Inferior parietal cortex (tissue), 1 donor: ENCODE measurements around the gene FCHO1.
"Not testable (repeated sequence)": the region's sequence is repeated elsewhere in the genome, so short reads cannot be mapped to it uniquely, and the experiment has no call there.

ENCODE experiments used
- DNase-seq: peaks from one replicate; pipeline ENCODE4 v3.0.0-alpha.2; 2016; ENCODE audit errors: extremely low spot score

FCHO1 gene

DNA sequence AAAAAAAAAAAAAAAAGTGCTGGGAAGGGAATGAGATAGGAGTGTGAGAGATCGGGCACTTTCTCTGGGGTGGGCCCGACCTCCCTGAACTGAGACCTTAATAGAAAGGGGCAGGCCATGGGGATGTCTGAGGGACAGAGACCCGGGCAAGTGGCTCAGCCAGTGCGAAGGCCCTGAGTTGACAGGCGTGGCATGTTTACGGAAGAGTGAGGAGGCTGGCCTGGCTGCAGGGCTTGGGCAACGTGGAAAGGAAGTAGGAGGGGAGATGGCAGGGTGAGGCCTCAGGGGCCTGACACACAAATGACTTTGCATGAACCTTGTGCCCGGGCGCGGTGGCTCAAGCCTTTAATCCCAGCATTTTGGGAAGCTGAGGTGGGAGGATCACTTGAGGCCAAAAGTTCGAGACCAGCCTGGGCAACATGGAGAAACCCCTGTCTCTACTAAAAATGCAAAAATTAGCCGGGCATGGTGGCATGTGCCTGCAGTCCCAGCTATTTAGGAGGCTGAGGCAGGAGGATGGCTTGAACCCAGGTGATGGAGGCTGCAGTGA lies 13.9 kb downstream of the FCHO1 start:
- DNase-seq = no peak

DNA sequence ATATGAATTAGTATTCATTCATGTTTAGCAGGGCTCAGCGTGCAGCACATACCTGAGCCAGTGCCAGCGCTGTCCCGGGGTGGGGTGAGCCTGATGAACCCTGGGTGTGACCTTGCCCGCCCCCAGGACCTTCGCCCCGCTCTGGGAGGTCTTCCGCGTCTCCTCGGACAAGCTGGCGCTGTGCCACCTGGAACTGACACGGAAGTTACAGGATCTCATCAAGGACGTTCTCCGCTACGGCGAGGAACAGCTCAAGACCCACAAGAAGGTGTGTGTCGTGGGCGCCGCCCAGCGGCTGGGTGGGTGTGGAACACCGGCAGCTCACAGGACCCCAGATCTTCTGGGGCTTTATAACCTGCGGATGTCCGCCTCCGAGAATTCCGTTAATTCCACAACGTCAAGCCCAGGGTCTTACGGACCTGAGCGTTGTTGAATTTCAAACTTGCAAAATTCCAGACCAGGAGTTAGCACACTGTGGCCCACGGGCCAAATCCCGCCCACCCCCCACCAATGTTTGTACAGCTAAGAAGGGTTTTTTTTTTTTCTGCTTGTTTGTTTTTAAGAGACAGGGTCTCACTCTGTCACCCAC lies 15.4 kb downstream of the FCHO1 start:
- DNase-seq = no peak

DNA sequence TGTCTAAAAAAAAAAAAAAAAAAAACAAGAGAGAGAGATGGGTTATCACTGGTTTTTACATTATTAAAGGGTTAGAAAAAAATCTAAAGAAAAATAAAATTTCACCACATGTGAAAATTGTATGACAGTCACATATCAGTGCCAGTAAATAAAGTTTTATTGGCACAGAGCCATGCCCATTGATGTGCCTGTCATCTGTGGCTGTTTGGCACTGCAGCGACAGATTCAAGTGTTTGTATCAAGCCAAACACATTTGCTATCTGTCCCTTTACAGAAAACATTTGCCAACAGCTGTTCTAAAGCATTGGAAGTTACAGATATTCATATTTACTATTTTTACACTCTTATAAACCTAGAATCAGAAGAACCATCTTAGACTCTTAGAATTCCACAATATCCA lies 16.3 kb downstream of the FCHO1 start:
- DNase-seq = no peak

DNA sequence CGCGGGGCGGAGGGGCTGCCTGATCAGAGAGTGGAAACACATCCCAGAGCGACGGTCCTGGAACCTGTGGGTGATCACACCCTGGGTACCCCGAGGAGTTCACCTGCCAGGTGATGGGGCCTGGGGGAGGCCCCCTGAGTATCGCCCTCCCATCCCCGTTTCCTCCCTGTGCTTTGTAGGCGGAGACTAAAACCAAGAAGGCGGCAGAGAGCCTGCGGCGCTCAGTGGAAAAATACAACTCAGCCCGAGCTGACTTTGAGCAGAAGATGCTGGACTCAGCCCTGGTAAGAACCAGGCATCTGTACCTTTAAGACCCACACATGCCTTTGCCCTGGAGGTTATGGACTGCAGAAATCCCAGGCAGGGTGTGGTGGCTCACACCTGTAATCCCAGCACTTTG lies 19.3 kb downstream of the FCHO1 start:
- DNase-seq = no peak

DNA sequence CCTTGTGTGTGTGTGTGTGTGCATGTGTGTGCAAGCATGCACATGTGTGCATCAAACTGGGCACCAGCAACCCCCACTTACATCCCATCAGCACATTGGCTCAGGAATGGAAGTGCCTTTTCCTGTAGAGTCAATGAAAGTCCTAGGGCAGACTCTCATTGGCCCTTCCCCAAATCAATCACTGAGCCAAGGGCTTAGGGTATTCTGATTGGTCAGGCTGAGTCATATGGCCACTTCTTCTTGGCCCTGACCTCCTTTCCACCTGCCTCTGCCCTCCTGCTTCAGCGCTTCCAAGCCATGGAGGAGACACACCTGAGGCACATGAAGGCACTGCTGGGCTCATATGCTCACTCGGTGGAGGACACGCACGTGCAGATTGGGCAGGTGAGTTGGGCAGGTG lies 20.9 kb downstream of the FCHO1 start:
- DNase-seq = no peak

DNA sequence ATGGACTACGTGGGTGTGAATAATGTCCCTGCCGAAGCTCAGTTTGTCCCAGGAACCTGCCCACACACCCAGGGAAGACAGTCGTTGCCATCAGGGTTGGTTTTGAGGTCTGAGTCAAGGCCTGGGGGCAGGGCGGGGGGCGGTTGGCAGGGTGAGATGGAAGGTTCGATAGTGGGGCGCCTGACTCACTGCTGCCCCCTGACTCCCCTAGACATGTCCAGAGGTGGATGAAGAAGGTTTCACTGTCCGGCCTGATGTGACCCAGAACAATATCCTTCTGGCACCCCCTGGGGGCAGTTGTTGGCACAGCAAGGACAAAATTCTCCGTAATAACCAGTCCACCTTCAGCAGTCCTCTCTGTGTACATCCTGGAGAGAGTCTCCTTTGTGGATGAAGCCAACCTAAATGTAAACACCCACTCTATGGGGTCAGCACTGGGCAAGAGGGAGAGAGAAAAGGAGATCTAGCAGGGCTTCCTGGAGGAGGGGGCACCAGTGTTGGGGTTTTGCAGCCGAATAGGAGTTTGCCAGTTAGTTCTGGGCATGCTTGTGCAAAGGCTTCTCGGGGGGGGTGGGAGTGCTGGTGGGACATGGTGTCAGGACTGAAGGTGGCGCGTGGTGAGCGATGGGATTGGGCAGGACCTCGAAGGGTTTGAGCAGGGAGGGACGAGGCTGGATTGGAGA lies 24.1 kb downstream of the FCHO1 start:
- peak; percentile 44 for DNase-seq

DNA sequence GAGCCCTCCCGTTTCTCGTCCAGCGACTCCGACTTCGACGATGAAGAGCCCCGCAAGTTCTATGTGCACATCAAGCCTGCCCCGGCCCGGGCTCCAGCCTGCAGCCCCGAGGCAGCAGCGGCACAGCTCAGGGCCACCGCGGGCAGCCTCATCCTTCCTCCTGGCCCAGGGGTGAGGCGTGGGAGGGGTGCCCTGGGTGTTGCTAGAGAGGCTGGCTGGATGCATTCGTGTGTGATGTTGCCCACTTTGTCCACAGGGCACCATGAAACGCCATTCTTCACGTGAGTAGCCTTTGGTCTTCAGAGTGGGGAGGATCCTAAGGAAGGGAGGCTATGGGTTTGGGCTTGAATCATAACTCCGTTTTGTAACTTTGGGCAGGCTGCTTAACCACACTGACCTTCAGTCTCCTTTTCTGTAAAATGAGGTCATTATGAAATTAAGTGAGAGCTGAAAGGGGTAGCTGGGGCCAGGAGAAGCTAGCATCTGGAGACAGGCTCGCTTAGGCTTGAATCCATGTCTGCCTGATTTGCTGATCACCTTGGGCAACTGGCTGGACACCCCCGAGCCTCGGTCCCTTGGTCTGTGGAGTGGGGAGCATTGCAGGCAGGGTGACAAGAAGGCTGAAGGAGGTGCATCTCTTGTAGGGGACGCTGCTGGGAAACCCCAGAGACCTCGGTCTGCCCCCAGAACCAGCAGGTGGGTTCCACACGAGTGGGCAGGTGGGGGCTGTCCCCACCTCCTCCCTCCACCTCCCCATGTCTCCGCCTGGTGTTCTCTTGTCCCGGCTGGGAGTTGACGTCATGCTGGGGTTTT lies 24.9 kb downstream of the FCHO1 start:
- DNase-seq = no peak

DNA sequence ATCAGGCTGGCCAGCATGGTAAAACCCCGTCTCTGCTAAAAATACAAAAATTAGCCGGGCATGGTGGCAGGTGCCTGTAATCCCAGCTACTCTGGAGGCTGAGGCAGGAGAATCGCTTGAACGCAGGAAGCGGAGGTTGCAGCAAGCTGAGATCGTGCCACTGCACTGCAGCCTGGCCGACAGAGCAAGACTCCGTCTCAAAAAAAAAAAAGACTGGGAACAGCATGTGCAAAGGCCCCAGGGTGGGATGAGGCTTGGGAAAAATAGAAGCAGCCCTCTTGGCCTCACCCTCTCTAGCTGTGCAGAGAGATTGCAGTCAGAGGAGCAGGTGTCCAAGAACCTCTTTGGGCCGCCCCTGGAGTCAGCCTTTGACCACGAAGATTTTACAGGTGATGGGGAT lies 26.6 kb downstream of the FCHO1 start:
- DNase-seq = not testable (repeated sequence)

DNA sequence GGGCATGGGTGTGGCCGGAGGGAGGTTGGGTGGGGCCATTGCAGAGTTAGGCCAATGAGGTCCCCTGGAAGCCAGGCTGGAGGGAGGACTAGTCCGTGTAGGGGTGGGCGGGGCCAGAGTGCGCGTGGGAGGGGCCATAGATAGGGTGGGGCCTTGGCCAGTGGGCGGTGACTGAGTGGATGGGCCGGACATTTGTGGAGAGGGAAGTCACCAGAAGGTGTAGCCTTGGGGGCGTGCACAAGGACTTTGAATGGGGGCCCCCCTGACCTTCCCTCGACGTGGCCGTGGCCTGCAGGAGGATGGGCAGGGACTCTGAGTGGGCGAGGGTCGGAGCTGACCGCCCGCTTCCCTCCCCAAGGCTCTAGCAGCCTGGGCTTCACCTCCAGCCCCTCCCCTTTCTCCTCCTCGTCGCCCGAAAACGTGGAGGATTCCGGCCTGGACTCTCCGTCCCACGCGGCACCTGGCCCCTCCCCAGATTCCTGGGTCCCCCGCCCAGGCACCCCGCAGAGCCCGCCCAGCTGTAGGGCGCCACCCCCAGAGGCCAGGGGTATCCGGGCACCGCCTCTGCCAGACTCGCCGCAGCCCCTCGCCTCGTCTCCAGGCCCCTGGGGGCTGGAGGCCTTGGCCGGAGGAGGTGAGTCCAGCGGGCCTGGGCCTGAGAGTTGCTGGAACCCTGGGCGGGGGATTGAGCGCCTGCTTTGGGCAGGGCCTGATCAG lies 27.1 kb downstream of the FCHO1 start:
- no peak for DNase-seq

DNA sequence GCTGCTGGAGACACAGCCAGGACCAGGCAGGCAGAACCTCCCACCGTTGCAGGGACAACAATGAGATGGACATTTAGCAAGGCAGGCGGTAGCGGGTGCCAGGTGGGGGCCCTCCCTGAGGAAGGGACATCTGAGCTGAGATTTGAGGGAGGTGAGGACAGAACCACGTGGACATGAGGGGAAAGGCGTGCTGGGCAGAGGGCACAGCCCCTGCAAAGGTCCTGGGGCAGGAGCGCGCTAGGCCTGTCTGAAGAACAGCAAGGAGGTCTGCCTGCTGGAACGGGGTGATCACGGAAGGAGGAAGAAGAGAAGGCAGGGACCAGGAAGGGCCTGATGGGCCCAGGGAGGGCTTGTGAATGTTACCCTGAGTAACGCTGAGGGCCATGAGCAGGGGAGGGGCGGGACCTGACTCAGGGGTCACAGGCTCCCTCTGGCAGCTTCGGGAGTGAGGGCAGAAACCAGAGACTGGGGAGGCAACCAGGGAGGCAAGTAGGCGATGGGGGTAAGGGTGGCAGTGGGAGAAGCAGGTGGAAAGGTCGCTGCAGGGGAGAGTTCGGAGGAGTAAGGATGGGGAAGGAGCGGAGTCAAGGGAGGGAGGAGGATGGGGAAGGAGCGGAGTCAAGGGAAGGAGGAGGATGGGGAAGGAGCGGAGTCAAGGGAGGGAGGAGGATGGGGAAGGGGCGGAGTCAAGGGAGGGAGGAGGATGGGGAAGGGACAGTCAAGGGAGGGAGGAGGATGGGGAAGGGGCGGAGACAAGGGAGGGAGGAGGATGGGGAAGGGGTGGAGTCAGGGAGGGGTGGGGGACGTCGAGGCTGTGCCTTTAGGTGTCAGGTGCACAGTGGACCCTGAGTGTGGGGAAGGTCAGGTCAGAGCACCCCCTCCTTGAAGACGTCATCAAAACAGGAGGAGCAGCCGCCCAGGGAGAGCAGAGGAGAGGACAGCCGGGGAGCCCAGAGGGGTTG lies 28.0 kb downstream of the FCHO1 start:
- no peak for DNase-seq

DNA sequence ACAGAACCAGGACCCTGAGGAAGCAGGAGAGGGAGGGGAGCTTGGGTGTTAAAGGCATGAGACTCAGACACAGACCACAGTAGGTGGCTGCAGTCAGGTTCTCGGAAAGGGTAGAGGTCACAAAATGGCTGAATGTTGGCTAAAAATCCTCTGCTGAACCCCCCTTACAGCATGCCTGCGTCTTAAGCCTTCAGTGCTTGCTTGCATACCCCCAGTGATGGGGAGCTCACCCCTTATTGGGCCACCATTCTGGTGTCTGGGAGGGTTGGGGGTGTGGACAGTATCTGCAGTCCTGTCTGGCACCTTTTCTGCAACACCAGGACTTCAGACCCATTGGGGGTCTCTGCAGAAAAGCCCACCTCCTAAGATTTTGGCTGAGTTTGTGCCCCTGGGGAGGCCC lies 29.5 kb downstream of the FCHO1 start:
- DNase-seq = no peak

DNA sequence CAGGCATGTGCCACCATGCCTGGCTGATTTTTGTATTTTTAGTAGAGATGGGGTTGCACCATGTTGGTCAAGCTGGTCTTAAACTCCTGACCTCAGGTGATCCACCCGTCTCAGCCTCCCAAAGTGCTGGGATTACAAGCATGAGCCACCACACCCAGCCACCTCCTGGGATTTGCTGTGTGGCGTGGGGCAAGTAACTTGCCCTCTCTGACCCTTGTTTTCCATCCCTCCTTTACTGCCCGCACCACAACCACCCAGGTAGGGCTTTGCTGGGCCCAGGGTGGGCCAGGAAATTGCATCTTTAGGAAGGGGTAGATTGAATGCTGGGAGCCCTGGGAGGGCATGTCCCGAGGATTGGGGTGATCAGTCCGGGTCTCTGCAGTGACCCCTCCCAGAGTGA lies 32.4 kb downstream of the FCHO1 start:
- not testable (repeated sequence) for DNase-seq

DNA sequence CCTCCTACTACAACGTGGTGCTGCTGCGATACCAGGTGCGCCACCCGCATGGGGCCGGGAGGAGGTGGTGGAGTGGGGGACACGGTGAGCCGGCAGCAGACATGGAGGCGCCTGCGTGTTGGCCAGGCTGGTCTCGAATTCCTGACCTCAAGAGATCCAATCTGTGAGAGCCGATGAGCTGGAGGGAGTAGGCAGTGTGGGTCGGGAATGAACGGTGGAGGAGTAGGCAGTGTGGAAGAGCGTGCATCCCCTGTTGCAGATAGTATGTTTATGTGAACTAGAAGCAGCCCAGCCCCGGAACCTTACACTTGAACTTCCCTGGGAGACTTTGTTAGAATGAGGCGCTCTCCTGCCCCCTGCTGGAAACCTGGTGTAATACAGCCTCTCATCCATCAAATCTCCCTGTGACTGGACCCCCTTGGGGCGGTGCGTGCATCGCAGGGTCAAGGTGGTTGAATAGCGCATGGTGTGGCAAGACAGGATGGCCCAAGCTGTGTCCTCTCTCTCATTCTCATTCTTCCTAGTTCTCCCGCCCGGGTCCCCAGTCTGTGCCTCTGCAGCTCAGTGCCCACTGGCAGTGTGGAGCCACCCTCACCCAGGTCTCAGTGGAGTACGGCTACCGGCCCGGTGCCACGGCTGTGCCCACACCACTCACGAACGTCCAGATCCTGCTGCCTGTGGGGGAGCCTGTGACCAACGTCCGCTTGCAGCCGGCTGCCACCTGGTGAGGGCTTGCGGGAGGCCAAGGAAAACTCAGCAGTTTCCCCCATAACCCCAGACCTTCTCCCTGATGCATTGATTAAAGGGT lies 33.1 kb downstream of the FCHO1 start:
- peak; percentile 72 for DNase-seq

DNA sequence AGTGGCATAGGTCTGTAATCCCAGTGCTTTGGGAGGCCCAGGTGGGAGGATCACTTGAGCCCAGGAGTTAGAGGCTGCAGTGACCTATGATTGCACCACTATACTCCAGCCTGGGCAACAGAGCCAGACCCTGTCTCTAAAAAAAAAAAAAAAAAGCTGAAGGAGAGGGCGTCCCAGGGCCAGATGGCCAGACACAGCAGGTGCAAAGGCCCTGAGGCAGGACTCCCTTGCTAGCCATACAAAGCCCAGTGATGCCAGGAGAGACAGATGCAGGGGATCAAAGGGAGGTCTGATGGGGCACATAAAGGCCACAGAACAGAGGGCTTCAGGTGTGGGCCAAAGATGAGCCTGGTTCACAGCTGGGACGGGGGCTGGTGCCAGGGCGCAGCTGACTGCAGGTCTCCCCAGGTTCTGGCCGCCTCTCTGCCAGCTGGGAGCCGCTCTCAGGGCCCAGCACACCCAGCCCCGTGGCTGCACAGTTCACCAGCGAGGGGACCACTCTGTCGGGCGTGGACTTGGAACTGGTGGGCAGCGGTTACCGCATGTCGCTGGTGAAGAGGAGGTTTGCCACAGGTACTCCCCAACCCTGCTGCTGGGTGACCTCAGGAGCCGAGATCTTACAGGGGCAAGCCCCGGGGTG lies 36.1 kb downstream of the FCHO1 start:
- DNase-seq = no peak

DNA sequence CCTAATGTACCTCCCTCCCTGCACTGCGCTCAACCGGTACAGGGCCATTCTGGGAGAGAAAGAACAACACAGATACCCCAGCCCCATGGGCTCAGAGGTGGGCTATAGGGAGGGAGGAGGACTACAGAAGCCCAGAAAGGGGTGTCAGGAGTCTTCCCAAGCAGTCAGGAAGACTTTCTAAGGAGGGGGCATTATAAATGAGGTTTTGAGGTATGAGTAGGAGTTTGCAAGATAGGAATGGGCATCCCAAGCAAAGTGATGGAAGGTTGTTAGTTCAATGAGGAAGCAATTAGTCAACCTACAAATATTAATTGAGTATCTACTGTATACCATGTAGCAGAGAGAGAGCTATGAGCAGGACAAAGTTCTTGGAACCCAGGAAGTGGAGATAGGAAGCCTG lies 37.4 kb downstream of the FCHO1 start:
- DNase-seq = no peak

DNA sequence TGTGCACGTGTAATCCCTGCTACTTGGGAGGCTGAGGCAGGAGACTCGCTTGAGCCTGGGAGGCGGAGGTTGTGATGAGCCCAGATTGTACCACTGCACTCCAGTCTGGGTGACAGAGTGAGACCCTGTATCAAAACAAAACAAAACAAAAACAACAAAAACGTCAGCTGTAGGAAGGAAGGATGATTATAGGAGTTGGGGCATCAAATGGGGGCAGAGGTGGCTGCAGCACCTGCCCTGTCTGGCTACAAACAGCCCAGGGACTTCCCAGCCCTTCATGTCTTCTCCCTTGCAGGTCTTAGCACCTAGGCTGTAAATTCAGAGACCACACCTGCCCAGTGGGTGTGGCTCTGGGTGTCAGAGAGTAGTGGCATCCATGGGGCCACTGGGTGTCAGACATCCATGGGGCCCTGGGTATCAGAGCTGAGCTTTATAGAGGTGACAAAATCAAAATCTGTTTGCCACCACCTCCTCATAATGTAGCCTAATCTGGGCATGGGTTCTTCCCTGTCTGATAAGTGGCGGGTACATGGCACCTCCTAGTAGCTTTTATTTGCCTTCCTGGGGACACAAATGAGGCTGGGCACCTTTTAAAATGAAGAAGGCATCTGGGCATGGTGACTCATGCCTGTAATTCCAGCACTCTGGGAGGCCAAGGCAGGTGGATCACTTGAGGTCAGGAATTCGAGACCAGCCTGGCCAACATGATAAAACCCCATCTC lies 38.9 kb downstream of the FCHO1 start:
- no peak for DNase-seq

DNA sequence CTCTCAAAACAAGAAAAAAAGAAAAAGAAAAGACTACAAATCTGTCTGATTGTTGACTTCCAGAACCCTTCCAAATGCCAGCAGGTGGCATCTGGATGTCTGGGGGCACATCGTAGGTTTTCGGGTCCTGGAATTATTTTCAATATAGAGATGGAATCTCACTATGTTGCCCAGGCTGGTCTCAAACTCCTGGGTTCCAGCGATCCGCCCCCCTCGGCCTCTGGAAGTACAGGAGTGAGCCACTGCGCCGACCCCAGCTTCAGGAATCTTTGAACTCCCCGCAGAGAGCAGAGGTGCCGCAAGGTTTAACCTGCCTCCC lies 43.1 kb downstream of the FCHO1 start:
- no peak for DNase-seq

DNA sequence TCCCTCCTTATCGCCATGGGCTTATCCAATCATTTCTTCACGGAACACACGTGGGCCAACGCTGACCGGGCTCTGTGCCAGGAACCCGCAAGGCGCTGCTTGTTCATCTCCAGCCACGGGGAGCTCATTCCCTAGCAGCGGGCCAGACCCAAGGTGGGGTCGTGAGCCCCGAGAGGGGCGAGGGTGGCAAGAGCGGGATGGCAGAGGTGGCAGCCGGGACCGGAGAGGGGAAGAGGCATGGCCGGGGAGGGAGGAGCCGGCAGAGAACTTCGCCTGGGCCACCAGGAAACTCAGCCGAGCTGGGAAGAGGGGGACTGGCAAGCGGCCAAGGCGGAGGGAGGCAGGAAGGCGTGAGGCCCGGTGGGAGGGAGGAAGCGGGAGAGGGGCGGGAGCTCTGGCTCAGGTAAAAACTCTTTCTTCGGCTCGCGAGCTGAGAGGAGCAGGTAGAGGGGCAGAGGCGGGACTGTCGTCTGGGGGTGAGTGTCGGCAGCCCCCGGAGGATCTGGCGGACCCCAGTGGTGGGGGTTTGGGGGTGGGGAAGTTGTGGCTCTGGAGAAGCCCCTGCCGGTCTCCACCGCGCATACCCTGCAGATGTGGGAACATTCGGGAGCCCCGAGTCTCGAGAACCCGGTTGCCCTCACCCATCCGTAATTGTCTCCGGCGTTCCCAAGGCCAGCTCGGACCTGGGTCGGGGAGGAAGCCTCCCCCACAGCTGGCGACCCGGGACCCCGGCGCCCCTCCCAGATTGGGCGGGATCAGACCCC lies 43.6 kb downstream of the FCHO1 start, which contains the start of gene B3GNT3:
Gene B3GNT3 (plus strand): TSS at position 408 of the 764 bp plus-strand sequence. CDS start 12,670 bp downstream, outside the sequence.
- no peak for DNase-seq
